Brain microvascular endothelial cell (primary cell): ENCODE data around the gene PRRG1.
A peak's percentile ranks its signal among the peaks of the same experiment; 100 is the strongest.
"Not testable (repeated sequence)": the region's sequence is repeated elsewhere in the genome, so short reads cannot be mapped to it uniquely, and the experiment has no call there.

Source experiments
- DNase-seq: peaks from one replicate; pipeline ENCODE4 v3.0.0-alpha.2; 2020
- H3K27ac ChIP-seq: fragments of 250-450 bp; sonication (Bioruptor Pico); 2 replicates; pipeline ENCODE4 v1.5.1; 2020; ENCODE audit warnings: mild to moderate bottlenecking, moderate library complexity
- H3K27me3 ChIP-seq: fragments of 250-450 bp; sonication (Bioruptor Pico); replicated peaks from 2 replicates; pipeline ENCODE4 v1.5.1; 2020; ENCODE audit warnings: mild to moderate bottlenecking
- H3K36me3 ChIP-seq: fragments of 250-450 bp; sonication (Bioruptor Pico); replicated peaks from 2 replicates; pipeline ENCODE4 v1.5.1; 2020; ENCODE audit warnings: mild to moderate bottlenecking
- H3K4me3 ChIP-seq: 2 replicates; pipeline ENCODE4 v1.5.1; 2011; ENCODE audit warnings: low read depth, mild to moderate bottlenecking, control low read depth, low read length, moderate library complexity
- in situ Hi-C: cut with HindIII; loops from 2 replicates; pipeline ENCODE4 v1.10.0; 2017; ENCODE audit warnings: low sequenced_read_pairs, low pct_ligation_motif_present
- TF ChIP-seq, protein P1 (sequence below): IDR thresholded peaks from 2 replicates; pipeline ENCODE4 v1.5.1; 2011; ENCODE audit warnings: low read depth, mild to moderate bottlenecking, moderate library complexity, low read length, control low read depth, inconsistent platforms; ENCODE audit errors: missing control alignments

The PRRG1 gene

DNA sequence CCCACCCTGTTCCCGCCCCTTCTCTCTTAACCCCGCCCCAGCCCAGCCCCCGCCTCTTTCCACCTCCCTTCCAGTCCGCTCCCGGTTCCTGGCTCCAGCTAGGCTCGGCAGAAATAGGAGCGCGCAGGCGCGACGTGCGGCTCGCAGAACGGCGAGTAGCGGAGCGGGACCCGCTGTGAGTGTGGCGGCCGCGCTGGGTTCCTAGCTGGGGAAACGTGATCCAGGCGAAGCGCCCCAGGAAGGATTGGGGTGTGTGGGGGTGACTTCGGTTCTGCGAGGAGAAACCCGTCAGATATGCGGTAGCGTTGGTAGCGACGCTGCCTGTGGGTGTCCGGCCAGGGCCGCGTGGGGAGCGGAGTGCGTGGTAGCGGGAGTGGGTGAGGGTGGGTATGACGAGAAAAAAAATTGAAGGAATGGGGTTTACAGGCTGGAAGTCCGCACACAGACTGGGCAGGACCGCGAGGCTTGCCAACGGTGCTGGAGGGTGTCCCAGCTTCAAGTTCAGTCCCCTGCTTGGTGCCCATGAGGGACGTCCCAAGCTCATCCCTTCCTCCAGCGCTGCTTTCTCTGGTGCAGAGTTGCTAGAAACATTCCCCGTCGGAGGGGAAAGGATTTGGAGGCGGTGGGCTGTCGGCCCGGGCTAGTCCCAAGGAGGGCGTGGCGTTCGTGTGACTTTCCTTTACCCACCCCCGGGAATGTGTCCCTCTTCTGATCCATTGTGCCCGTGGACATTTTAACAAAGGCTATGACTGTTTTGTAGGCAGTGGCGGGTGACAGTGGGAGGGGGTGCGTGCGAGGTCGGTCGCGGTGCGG lies at the start of gene PRRG1:
PRRG1 (plus strand) TSS at position 144 of the 813 bp plus-strand sequence. CDS start 56,886 bp downstream, outside the sequence.
- in situ Hi-C loops, result no loop called here

DNA sequence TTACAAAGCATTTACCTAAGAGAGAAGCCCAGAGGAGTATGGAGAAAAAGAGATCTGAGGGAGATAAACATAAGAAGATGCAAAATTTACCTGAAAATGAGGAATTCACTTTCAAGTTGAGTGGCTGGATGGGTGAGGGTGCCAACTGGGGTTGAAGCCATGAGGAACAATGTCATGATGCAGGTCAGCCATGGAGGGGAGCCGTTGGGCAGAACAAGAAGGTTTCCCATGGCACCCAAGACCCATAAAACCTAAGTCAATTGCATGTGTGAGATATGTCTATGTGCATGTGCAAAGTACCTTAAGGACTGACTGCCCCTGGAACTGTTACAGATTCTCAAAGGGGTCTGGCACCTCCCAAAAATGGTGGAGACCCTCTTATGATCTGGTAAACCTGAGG lies 46.6 kb upstream of the PRRG1 start:
- peak; percentile 11 for DNase-seq
- TF ChIP-seq, protein P1, sequence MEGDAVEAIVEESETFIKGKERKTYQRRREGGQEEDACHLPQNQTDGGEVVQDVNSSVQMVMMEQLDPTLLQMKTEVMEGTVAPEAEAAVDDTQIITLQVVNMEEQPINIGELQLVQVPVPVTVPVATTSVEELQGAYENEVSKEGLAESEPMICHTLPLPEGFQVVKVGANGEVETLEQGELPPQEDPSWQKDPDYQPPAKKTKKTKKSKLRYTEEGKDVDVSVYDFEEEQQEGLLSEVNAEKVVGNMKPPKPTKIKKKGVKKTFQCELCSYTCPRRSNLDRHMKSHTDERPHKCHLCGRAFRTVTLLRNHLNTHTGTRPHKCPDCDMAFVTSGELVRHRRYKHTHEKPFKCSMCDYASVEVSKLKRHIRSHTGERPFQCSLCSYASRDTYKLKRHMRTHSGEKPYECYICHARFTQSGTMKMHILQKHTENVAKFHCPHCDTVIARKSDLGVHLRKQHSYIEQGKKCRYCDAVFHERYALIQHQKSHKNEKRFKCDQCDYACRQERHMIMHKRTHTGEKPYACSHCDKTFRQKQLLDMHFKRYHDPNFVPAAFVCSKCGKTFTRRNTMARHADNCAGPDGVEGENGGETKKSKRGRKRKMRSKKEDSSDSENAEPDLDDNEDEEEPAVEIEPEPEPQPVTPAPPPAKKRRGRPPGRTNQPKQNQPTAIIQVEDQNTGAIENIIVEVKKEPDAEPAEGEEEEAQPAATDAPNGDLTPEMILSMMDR, result peak; percentile 53

More for the DNA sequence above, at the start of gene PRRG1:
- Histone ChIP-seq H3K36me3 (no peaks in the 10 kb centered on the region), H3K4me3 (peak within 1 kb of the TSS; percentile 80), H3K27ac (peak within 1 kb of the TSS; percentile 78), H3K27me3 (no peaks in the 10 kb centered on the region)
- DNase-seq, result peak; percentile 67
- TF ChIP-seq, protein P1, result no peak

DNA sequence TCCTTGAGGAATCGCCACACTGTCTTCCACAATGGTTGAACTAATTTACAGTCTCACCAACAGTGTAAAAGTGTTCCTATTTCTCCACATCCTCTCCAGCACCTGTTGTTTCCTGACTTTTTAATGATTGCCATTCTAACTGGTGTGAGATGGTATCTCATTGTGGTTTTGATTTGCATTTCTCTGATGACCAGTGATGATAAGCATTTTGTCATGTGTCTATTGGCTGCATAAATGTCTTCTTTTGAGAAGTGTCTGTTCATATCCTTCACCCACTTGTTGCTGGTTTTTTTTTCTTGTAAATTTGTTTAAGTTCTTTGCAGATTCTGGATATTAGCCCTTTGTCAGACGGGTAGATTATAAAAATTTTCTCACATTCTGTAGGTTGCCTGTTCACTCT lies 43.9 kb upstream of the PRRG1 start:
- H3K27me3 ChIP-seq, H3K27ac ChIP-seq, H3K36me3 ChIP-seq, DNase-seq, H3K4me3 ChIP-seq, in situ Hi-C loops: not testable (repeated sequence)

More for the DNA sequence above, 46.6 kb upstream of the PRRG1 start:
- in situ Hi-C loops, result no loop called here
- no peaks in the 10 kb centered on the region for H3K27me3 ChIP-seq
- H3K27ac ChIP-seq, result no peak overlapping the region
- H3K4me3 ChIP-seq, result no peak overlapping the region
- no peaks in the 10 kb centered on the region for H3K36me3 ChIP-seq

DNA sequence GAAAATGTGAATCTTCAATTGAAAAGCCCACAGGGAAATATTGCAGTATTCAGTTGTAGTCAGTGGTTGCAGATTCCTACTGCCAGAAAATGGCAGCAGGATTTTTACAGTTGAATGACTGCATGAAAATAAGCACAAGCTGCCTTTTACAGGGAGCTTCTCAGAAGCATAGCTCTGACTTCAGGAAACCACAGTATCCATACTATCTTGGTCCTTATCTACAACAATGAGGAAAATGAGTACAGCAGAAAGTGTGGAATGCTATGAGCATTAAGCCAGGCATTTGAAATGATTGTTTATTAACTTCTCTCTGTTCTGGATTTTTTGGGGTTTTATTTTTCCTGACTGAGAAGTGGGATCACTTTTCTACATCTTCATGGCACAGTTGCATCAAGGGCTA lies 34.6 kb upstream of the PRRG1 start:
- peak overlapping the region; percentile 24 for H3K27ac ChIP-seq
- TF ChIP-seq, protein P1, result no peak
- no peaks in the 10 kb centered on the region for H3K27me3 ChIP-seq
- no peaks in the 10 kb centered on the region for H3K36me3 ChIP-seq
- DNase-seq, result peak; percentile 62
- in situ Hi-C loops, result no loop called here
- H3K4me3 ChIP-seq, result no peak overlapping the region

DNA sequence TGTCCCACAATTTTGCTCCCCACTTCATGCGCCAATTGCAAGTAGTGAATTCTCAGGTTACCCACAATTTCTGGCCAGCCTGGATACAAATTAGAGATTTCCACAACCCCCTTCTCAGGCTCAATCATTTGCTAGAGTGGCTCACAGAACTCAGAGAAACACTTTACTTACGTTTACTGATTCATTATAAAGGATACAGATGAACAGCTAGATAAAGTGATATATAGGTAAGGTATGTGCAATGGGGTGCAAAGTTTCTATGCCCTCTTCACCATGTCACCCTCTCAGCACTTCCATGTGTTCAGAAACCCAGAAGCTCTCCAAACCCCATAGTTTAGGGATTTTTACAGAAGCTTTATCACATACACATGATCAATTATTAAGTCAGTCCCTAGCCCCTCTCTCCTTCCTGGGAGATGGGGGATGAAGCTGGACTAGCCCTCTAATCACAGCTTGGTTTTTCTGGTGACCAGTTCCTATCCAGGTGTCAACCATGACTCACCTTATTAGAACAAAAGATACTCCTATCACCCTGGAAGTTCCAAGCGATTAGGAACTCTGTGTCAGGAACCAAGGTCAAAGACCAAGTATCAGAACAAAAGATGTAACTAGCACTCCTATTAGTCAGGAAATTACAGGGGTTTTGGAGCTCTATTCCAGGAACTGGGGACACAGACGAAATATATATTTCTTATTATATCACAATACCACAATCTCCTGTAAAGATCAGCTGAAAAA lies 33.5 kb upstream of the PRRG1 start:
- TF ChIP-seq, protein P1, result no peak
- DNase-seq, result no peak
- in situ Hi-C loops, result no loop called here
- no peaks in the 10 kb centered on the region for H3K27me3 ChIP-seq
- H3K4me3 ChIP-seq, result no peak overlapping the region
- no peaks in the 10 kb centered on the region for H3K36me3 ChIP-seq
- H3K27ac ChIP-seq, result no peak overlapping the region

DNA sequence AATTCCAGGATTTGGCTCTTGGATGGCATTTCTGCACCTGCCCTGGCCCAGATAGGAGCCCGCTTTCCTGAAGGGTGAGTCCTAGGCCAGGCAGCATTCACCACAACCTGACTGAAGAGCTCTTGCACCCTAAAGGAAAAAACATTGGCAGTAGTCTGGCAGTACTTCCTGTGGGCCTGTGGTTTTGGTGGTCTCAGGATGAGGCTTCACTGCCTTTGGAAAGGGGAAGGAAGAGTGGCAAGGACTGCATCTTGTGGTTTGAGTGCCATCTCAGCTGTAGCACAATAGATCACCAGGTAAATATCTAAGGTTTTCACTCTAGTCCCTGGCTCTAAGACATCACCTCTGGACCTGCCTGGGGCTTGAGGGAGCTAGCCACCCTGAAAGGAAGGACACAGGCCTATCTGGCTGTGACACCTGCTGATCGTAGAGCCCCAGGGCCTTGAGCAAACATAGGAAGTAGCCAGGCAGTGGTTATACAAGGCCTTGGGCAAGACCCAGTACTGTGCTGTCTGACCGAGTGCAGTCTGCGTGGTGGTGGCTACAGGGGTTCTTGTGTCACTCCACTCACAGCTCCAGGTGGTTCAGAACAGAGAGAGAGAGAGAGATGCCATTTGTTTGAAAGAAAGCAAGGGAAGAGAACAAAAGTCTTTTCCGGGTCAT lies 28.5 kb upstream of the PRRG1 start:
- no peaks in the 10 kb centered on the region for H3K36me3 ChIP-seq
- no peak overlapping the region for H3K4me3 ChIP-seq
- no peak overlapping the region for H3K27ac ChIP-seq
- no peaks in the 10 kb centered on the region for H3K27me3 ChIP-seq
- TF ChIP-seq, protein P1, result no peak
- in situ Hi-C loops, result no loop called here
- DNase-seq, result no peak
